GM12892 (cell line): ENCODE measurements around the gene ADAM23.

Source experiments
- DNase-seq: peaks from one replicate; pipeline ENCODE4 v3.0.0; 2011; ENCODE audit not compliant: insufficient read length
- FAIRE-seq: peaks from 2 replicates; lab custom pipeline; 2011; peaks lifted over from hg19 to GRCh38; lab: Jason Lieb, UNC
- POLR2A ChIP-seq: IDR thresholded peaks from 2 replicates; pipeline ENCODE4 v1.6.1; 2011; ENCODE audit warnings: low read depth, low read length, control low read depth
- POLR2AphosphoS5 ChIP-seq: IDR thresholded peaks from 2 replicates; pipeline ENCODE4 v1.6.1; 2011; ENCODE audit warnings: low read depth, low read length, control low read depth
- TAF1 ChIP-seq: IDR thresholded peaks from 2 replicates; pipeline ENCODE4 v1.6.1; 2011; ENCODE audit warnings: low read depth, mild to moderate bottlenecking, control low read depth, low read length, borderline replicate concordance

Gene ADAM23

DNA sequence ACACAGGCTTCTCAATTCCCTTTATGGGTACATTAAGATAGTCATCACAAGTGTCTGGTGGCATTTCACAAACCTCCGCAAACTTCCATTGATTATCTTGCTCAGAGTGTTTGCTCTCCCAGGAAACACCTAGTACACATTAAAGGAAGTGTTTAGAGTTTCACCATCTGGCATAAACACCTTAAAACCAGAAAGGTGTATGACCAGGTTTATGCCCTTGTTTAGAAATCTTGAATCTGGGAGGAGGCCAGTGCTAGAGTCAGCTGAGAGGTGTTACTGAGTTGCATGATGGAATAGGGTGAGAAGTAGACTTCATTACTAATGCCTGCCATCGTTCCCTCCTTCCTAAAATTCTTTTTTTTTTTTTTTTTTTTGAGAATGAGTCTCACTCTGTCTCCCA lies 120.0 kb downstream of the ADAM23 start:
- no peak for DNase-seq
- FAIRE-seq, result no peak
- TF ChIP-seq TAF1, result no peak
- no peak for TF ChIP-seq POLR2AphosphoS5
- TF ChIP-seq POLR2A, result no peak

DNA sequence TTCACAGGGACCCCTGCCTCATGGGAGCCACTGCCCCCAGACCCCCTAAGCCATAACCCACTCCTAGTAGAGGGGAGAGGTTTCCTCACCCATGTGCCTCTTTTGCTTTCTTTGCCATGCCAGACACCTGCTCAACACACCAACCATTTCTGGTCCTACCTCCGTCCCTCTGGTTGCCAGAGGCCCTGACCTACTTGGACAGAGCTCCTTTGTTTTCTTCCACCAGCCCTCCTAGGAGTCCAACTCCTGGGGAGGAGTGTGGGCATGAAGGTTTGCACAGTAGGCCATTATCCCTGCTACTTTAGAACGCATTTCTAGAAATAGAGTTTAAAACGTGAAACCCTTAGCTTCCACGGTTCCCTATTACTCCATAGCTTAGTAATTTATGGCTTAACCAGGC lies 122.3 kb downstream of the ADAM23 start:
- no peak for FAIRE-seq

DNA sequence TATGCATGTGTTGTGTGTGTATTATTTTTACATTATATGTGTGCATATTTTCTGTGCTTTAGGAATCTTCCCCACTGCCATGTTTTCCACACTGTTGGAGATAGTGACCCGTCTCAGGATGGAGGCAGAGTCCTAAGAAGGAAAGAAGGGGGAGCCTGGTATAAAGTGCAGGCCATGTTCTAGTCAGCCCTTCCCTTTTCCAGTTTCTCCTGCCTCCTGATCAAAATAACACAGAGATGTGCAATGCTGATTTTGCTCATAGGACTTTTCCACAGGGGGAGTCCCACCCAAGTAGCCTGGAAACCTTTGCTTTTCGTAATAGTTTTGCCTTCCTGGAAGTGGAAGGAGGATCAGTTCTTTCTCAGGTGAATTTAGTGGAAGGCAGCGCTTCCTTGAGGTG lies 126.1 kb downstream of the ADAM23 start:
- TF ChIP-seq TAF1, result no peak
- no peak for TF ChIP-seq POLR2AphosphoS5
- no peak for TF ChIP-seq POLR2A
- FAIRE-seq (peak; percentile 30), DNase-seq (no peak)

More for the DNA sequence above, 122.3 kb downstream of the ADAM23 start:
- TF ChIP-seq POLR2AphosphoS5 (no peak), TAF1 (no peak), POLR2A (no peak)
- DNase-seq, result no peak

DNA sequence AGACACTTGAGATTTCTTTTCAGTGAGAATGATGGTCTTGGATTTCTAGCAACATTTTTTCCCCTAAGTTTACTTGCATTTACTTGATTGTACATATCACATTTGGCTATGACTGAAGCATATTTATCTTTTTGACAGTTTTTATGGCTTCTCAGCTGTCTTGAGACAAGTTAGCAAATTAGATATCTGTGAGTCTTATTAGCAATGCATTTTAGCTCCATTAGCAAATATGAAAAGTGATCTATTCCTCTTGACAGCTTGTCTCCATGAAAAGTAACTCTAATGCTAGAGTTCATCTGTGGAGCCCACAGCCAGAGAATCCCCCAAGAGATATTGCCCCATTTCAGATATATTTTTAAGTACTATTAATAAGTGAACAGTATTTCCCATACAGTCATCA lies 126.9 kb downstream of the ADAM23 start:
- DNase-seq (no peak), FAIRE-seq (no peak)
- TF ChIP-seq TAF1, result no peak
- no peak for TF ChIP-seq POLR2A

DNA sequence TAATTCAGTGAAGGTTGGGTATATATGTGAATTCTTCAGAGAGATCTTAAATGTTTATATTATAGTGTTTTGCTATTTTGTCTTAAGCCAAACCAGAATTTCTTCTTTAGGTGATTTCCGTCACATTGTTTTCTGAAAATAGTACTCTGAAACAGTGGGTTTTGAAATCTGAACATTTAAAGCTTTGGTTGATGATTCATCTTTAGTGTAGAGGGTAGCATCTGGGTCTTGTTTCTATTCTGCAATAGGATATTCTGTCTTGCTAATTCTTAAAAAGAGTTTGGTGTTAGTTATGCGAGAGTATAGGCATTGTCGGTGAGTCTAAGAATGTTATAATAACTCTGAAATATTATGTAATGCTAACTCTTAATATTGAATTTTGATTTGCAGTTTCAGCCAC lies 129.4 kb downstream of the ADAM23 start:
- FAIRE-seq (no peak), DNase-seq (no peak)
- no peak for TF ChIP-seq TAF1
- no peak for TF ChIP-seq POLR2A
- TF ChIP-seq POLR2AphosphoS5, result no peak

DNA sequence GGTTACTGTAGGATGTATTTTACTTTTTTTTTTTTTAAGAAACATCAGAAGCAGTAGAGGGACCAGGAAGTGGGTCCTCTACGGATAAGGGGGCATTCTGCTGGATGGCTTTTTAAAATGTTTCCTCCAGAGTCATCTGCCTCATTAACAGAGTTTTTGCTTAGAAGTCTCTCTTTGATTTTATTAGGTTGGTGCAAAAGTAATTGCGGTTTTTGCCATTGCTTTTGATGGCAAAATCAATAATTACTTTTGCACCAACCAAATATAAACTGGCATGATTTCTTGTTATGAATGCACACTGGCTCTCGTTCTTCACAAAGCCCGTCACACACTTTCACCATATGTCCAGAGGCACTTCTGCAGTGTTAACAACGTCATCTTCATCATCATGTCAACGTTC lies 130.5 kb downstream of the ADAM23 start:
- FAIRE-seq (no peak), DNase-seq (no peak)
- TF ChIP-seq POLR2A, result no peak
- TF ChIP-seq POLR2AphosphoS5, result no peak
- TF ChIP-seq TAF1, result no peak

DNA sequence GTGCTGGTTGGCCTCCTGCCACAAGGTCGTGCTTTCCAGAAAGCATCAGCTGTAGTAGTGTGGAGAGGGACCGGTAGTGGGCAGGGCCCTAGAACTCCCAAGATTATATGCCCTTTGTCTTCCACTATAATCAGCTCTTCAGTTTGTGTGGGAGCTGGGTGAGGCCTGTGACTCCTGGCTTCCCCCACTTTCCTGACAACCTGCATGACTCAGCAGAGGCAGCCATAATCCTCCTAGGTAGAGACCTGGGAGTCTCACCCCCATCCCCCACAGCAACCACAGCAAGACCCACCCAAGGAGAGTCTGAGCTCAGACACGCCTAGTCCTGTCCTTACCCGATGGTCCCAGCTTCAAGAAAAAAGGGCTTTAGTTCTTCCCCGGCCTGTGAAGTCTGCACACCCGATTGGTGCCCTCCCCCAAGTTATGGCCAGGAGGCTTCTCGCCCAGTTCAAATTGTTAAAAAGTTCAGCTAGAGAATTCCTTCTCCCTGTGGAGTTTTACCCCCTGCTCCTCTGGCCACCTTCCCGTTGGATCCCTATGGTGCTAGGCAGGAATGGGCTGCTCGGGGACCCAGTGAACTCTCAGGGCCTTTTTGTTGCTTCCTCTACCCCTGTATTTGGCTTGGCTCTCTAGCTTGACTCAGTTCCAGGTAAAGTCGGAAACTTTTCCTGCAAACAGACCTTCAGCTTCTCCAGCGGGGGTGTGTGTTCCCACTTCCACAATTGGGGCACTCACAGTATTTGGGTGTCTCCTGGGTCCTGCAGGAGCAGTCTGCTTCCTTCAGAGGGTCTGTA lies 141.2 kb downstream of the ADAM23 start:
- no peak for TF ChIP-seq POLR2AphosphoS5
- no peak for TF ChIP-seq POLR2A
- TF ChIP-seq TAF1, result no peak
- FAIRE-seq, result no peak
- DNase-seq, result no peak

DNA sequence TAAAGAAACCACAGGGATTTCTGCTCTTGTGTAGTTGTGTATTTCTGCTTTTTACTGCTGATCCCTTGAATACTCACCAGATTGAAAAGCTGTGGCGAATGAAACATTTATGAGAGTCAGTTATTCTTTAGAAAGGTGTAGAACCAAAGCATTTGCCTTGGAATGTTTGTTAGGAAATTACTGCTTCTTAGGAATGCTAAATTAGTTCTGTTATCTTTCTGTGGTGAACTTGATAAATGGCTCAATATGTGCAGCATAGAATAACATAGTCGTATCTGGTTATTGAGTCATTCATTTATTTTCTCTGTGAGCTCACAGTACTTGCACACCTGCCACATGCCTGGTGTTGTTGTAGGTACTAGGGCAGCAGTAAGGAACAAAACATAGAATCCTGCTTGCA lies 142.0 kb downstream of the ADAM23 start:
- DNase-seq, result no peak
- no peak for TF ChIP-seq TAF1
- no peak for TF ChIP-seq POLR2AphosphoS5
- no peak for TF ChIP-seq POLR2A

DNA sequence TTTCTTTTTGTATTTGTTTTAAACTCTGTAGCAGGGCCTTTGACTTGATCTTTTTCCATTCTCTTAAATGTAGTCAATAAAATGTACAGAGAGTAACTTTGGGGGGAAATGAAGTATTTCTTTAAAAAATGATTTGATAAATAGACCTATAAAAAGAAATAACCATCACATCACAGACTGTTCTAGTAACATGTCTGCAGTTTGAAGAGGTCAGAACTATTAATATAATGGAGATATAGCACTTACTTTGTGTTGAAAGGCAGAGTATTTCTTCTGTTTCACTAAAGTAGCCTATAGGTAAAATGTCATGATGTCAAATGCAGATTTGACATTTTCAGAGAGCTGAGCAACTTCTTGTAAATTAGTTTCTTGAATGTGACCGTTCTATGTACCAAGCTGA lies 143.3 kb downstream of the ADAM23 start:
- DNase-seq (no peak), FAIRE-seq (no peak)
- TF ChIP-seq POLR2AphosphoS5 (no peak), TAF1 (no peak)

More for the DNA sequence above, 142.0 kb downstream of the ADAM23 start:
- no peak for FAIRE-seq

DNA sequence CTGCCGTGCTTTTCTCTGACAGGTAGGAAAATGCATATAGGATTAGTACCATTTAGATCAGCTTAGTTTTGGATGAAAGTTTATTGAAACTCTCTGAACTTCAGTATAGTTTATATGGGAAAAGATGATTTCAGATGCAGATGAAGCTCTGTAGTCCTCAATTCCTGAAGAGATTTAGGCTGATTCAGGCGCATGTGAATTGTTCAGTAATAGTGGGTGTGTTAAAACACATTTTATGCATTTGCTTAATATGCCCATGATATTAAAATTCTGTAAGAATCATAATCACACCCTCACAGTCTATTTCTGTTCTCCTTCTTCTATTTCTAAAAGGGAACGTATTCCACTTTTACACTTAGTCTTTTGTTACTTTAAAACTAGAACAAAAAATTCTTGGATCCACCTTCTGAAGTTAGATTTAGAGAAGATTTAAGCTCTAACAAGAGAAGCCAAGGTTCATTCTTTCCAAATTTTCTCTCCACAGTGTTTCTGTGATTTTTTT lies 154.4 kb downstream of the ADAM23 start:
- TF ChIP-seq TAF1, result no peak
- TF ChIP-seq POLR2A, result no peak
- no peak for TF ChIP-seq POLR2AphosphoS5
- FAIRE-seq (no peak), DNase-seq (no peak)

DNA sequence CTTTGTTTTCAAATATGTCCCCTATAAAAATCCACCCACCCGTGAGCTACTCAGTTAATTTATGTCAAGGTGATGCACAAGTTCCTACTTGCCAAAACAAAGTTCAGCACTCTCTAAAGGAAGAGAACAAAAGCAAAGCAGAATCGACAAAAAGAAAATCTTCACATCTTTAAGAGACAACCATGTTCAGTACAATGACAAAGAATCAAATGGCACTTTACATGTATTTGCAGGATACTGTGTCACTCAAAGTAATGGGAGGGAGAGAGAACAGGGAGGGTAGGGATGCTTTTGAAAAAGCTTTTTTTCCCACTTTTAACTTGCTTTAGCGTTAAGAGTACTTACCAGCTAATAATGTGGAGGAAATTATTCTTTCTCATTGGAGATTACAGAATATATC lies 159.9 kb downstream of the ADAM23 start:
- TF ChIP-seq POLR2AphosphoS5 (no peak), TAF1 (no peak), POLR2A (no peak)
- no peak for FAIRE-seq
- DNase-seq, result no peak

DNA sequence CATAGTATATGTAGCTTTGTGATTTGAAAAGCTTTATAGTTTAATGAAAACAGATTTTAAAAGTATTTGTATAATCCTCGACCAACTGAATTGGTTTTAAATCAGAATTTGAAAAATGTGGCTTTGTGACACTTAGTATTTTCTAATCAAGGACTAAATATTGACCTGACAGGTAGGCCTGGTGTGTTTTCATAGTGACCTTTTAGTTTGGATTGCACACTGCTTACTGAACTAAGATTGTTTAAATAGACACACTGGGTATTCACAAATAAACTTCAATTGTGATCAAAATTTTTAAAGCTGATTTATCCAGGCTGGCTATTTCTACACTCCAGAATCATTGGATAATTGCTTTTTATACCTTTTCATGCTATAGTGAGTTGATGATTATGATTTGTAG lies 167.1 kb downstream of the ADAM23 start:
- TF ChIP-seq POLR2A (no peak), TAF1 (no peak), POLR2AphosphoS5 (no peak)
- no peak for FAIRE-seq

DNA sequence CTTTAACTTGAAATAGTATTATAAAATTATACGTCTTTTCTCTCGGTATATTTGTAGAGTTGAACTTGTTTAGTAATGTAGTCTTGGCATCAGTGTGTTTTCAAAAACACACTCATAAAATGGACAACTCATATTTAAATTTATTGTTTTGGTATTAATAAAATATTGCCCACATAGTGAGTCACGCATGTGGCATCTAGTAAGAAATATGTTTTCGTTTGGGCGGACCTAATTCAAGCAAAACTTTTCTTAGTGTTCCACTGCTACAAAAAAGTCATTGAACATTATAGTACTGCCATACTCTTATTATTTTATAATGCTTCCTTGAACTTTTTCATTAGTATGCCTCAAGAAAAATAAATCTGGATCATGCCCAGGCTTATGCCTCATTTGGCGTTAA lies 167.9 kb downstream of the ADAM23 start:
- TF ChIP-seq POLR2AphosphoS5, result no peak
- TF ChIP-seq TAF1, result no peak
- TF ChIP-seq POLR2A, result no peak
- no peak for FAIRE-seq
- no peak for DNase-seq

More for the DNA sequence above, 167.1 kb downstream of the ADAM23 start:
- DNase-seq, result no peak
